Aorta (tissue), 5 donors: ENCODE measurements around the gene CELF5. TPM values are rescaled to one million over a fixed set of nuclear protein-coding genes. Genes with fewer than 3 reads are reported as not detected.
"Not testable (repeated sequence)": the region's sequence is repeated elsewhere in the genome, so short reads cannot be mapped to it uniquely, and the experiment has no call there.

Experiments
- ATAC-seq: fragments of 200-7000 bp; cut with Tn5 transposase; one replicate; pipeline ENCODE4 v1.9.1; 2022; ENCODE audit warnings: moderate library complexity; ENCODE audit not compliant: low FRiP score
- DNase-seq, 2 donors: peaks; one replicate each; pipeline ENCODE4 v3.0.0-alpha.2; 2020
- H3K27ac ChIP-seq, 2 donors: one replicate each; pipeline ENCODE4 v1.5.1; 2013; ENCODE audit warnings: low read length in 2 of 2, mild to moderate bottlenecking in 2 of 2, moderate library complexity in 2 of 2, control low read depth in 1 of 2, inconsistent platforms in 1 of 2, low read depth in 1 of 2
- H3K27me3 ChIP-seq, 2 donors: one replicate each; pipeline ENCODE4 v1.6.1; 2013; ENCODE audit warnings: control low read depth in 1 of 2, low read length in 1 of 2, mild to moderate bottlenecking in 1 of 2, moderate library complexity in 1 of 2; ENCODE audit not compliant: insufficient read depth in 2 of 2, control insufficient read depth in 1 of 2
- H3K36me3 ChIP-seq, 2 donors: one replicate each; pipeline ENCODE4 v1.6.1; 2013; ENCODE audit warnings: control low read depth in 1 of 2, low read length in 1 of 2, mild to moderate bottlenecking in 1 of 2; ENCODE audit not compliant: insufficient read depth in 2 of 2, control insufficient read depth in 1 of 2
- H3K4me1 ChIP-seq, 2 donors: one replicate each; pipeline ENCODE4 v1.6.1; 2013; ENCODE audit warnings: low read length in 2 of 2, control low read depth in 1 of 2, mild to moderate bottlenecking in 1 of 2, moderate library complexity in 1 of 2; ENCODE audit not compliant: insufficient read depth in 2 of 2, control insufficient read depth in 1 of 2
- H3K4me3 ChIP-seq, 2 donors: one replicate each; pipeline ENCODE4 v1.5.1; 2013; ENCODE audit warnings: low read length in 2 of 2, control low read depth in 1 of 2, mild to moderate bottlenecking in 1 of 2
- H3K9me3 ChIP-seq: one replicate; pipeline ENCODE4 v1.6.1; 2013; ENCODE audit warnings: mild to moderate bottlenecking, low read length; ENCODE audit not compliant: control insufficient read depth
- whole genome bisulfite sequencing, 2 donors: extraction: QIAGEN DNeasy Blood & Tissue Kit; methylation state at CpG; one replicate each; pipeline ENCODE4 v1.1.7; 2013; 5-methylcytosine and 5-hydroxymethylcytosine counted together
- intact Hi-C, 2 donors: fragments of 100-400 bp; cut with DNase I; formaldehyde crosslinking; loops; one replicate each; pipeline versions ENCODE4 v1.14.2 to v1.15.0; 2022
- polyA plus RNA-seq, 2 donors: library from polyadenylated mRNA; stranded (reverse); fragments of 200-250 nt; gene quantifications; one replicate each; pipeline ENCODE4 v1.2.3, GENCODE V29; 2013
- total RNA-seq, 2 donors: library from RNA; stranded (reverse); fragmentation: NEBNext Ultra II Directional; extraction: Animal tissue kit (Norgen Biotek cat#: 25700); gene quantifications; one replicate each; pipeline ENCODE4 v1.2.1, GENCODE V29; 2021
- donor health status: healthy with polysubstance abuse.
- donor health status: Bipolar disorder and iron deficiency.
- donor health status: DM: no; HTN: no; CAD: no.
- donor health status: DM: no; HTN: no; CAD: no.
- donor health status: DM: yes; HTN: yes; CAD: no.

Gene CELF5
- total and polyA plus RNA-seq, 4 donors = 0.08 TPM; not detected in 3

DNA sequence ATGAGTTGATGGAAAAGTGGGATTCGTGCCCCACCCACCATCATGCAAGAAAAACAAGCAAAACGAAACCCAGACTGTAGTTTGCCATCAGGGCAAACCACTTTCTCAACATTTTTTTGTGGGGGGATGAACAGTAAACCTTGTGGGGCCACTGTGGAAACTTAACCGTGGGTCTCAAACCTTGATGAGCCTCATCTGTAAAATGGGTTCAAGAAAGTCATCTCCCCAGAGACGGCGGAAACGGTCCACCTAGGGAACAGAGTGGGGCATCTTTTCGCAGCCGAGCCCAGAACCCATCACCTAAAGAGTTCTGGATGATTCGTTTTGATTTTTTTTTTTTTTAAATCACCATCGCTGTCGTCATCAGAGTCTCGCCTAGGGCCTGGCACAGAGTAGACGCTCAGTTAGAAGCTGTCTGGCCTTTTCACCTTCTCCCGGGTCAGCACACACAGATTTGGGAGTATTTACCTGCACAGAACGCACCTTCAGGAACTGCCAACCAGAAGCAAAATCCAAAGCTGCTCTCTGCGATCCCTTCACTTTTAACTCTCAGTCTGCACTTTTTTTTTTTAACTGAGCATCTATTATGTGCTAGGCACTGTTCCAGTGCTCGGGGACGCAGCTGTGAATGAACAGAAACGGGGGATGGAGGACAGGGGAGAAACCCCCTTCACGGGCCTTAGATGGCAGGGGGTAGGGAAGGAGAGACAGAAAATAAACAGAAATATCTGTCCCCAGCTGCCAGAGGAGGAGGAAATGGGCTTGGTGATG lies 69.8 kb downstream of the CELF5 start:
- no peaks in the 10 kb centered on the region for H3K4me1 ChIP-seq
- no peaks in the 10 kb centered on the region for H3K27me3 ChIP-seq
- 72 to 78% methylated on average over 20 of the region's 20 CpGs for WGBS, 2 donors
- H3K36me3 ChIP-seq = no peaks in the 10 kb centered on the region
- DNase-seq (no peak), ATAC-seq (no peak)
- no peak overlapping the region for H3K27ac ChIP-seq
- H3K4me3 ChIP-seq = no peak overlapping the region
- intact Hi-C loops = no loop called here
- no peaks in the 10 kb centered on the region for H3K9me3 ChIP-seq

DNA sequence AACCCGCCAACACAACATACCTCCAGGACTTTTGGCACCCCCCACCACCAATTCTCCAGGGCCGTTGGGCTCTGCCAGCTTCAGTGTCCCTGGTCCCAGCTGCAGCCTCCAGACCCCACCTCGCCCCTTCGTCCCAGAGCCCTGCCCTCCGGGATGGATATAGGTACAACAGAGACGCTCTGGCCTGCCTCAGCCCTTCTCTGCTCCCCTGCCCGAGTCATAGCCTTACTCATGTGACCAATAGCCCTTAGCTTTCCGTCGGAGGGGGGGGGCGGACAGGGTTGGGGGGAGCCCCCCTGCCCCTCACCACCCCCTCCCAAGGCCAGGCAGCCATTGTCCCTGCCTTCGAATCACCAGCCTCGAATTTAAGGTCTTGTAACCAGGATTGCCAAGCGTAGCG lies 71.1 kb downstream of the CELF5 start:
- WGBS, 2 donors = 39 to 52% methylated on average over 13 to 14 of the region's 14 CpGs

DNA sequence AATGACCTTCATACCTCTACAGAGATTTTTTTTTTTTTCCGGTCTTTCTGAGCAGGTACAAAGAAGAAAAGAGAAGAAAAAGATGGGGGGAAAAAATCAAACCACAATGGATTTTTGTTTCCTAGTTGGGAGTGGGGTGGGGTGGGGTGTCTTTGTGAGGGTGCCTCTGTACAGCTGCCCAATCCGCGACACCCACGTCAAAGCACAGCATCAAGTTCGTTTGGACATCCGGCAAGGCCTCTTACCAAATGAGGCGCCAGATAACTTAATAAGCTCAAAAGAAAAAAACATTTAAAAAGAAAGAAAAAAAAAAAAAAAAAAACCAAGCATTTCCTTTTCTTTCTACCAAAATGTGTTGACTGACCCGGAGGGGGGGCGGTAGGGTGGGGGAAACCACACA lies 71.6 kb downstream of the CELF5 start:
- H3K27ac ChIP-seq = no peak overlapping the region
- H3K27me3 ChIP-seq = no peaks in the 10 kb centered on the region

More for the DNA sequence above, 71.1 kb downstream of the CELF5 start:
- ATAC-seq = no peak
- Histone ChIP-seq H3K27me3 (no peaks in the 10 kb centered on the region), H3K36me3 (no peaks in the 10 kb centered on the region), H3K9me3 (no peaks in the 10 kb centered on the region), H3K27ac (no peak overlapping the region), H3K4me3 (no peak overlapping the region), H3K4me1 (no peaks in the 10 kb centered on the region)
- intact Hi-C loops = no loop called here
- no peak for DNase-seq

DNA sequence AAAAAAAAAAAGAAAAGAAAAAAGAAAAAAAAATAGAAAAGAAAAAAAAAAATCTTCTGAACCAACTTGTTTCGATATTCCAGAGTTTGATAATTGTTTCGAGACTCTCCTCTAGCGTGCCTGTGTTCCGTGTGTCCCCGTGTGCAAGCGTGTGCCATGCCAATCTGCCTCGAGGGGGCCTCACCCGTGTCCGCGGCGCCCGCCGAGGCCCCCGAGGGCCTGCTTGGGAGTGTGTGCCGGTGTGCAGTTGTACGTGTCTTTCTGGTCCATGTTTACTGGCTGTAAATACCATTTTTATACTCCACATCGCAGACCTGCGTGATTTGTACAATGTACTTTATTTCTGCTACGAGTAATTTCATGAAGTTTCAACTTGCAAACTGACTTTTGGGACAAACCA lies 72.0 kb downstream of the CELF5 start:
- intact Hi-C loops = no loop called here
- H3K9me3 ChIP-seq = no peaks in the 10 kb centered on the region
- ATAC-seq = no peak
- no peak for DNase-seq
- no peak overlapping the region for H3K4me3 ChIP-seq
- H3K27ac ChIP-seq = no peak overlapping the region
- H3K27me3 ChIP-seq = no peaks in the 10 kb centered on the region
- 88% methylated on average over 19 of the region's 19 CpGs for WGBS, 2 donors
- no peaks in the 10 kb centered on the region for H3K36me3 ChIP-seq
- H3K4me1 ChIP-seq = no peaks in the 10 kb centered on the region

More for the DNA sequence above, 71.6 kb downstream of the CELF5 start:
- WGBS, 2 donors = 65 to 81% methylated on average over 9 of the region's 9 CpGs
- no peaks in the 10 kb centered on the region for H3K9me3 ChIP-seq
- no peak for DNase-seq
- no peak overlapping the region for H3K4me3 ChIP-seq
- intact Hi-C loops = no loop called here
- no peaks in the 10 kb centered on the region for H3K36me3 ChIP-seq
- no peak for ATAC-seq
- no peaks in the 10 kb centered on the region for H3K4me1 ChIP-seq

DNA sequence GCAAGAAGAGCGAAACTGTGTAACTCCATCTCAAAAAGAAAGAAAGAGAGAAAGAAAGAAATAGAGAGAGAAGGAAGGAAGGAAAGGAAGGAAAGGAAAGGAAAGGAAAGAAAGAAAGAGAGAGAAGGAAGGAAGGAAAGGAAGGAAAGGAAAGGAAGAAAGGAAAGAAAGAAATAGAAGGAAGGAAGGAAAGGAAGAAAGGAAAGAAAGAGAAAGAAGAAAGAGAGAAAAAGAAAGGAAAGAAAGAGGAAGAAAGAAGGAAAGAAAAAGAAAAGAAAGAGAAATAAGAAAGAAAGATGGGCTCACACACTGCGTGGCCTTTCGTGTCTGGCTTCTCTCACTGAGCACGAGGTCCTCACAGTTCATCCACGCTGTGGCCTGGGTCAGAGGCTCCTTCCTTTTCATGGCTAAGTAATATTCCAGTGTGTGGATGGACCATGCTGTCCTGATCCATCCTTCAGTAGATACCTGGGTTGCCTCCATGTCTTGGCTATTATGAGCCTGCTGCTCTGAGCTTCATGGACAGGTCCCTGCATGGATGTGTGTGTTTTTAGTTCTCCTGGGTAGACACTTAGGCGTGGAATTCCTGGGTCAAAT lies 74.5 kb downstream of the CELF5 start:
- peaks cover 4% of the 10 kb centered on the region for H3K9me3 ChIP-seq
- H3K4me3 ChIP-seq = no peak overlapping the region
- DNase-seq = no peak
- no peak for ATAC-seq
- no peaks in the 10 kb centered on the region for H3K4me1 ChIP-seq
- WGBS, 2 donors = 79 to 80% methylated on average over 6 of the region's 6 CpGs
- no peaks in the 10 kb centered on the region for H3K36me3 ChIP-seq
- intact Hi-C loops = no loop called here
- no peaks in the 10 kb centered on the region for H3K27me3 ChIP-seq
- H3K27ac ChIP-seq = no peak overlapping the region

DNA sequence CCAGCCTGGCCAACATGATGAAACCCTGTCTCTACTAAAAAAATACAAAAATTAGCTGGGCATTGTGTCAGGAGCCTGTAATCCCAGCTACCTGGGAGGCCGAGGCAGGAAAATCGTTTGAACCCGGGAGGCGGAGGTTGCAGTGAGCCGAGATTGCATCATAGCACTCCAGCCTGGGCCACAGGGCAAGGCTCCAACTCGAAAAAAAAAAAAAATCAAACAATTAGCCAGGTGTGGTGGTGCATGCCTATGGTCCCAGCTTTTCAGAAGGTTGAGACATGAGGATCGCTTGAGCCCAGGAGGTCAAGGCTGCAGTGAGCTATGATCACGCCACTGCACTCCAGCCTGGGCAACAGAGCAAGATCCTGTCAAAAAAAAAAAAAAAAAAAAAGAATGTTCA lies 76.1 kb downstream of the CELF5 start:
- H3K36me3 ChIP-seq, H3K27ac ChIP-seq, H3K4me1 ChIP-seq, DNase-seq, H3K4me3 ChIP-seq, ATAC-seq, H3K27me3 ChIP-seq, H3K9me3 ChIP-seq: not testable (repeated sequence)
- intact Hi-C loops = loop anchor here (10.0 kb wide), 2 partner anchors 314 to 424 kb away; no protein-coding TSS in a partner anchor
- 53 to 65% methylated on average over 8 of the region's 8 CpGs for WGBS, 2 donors

DNA sequence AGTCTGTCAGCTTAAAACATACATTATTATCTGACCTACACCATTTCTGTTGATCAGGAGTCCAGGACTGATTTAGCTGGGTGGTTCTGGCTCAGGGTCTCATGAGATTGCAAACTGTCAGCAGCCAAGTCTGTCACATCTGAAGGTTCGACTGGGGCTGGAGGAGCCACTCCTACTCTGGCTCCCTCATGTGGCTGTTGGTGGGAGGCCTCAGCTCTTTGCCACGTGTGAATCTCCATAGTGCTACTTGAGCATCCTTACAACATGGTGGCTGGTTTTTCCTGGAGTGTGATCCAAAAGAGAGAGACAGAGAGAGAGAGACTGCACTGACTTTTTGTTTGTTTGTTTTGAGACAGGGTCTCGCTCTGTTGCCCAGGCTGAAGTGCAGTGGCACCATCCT lies 78.3 kb downstream of the CELF5 start:
- Histone ChIP-seq H3K27me3 (no peaks in the 10 kb centered on the region), H3K27ac (no peak overlapping the region), H3K36me3 (no peaks in the 10 kb centered on the region), H3K4me1 (no peaks in the 10 kb centered on the region), H3K4me3 (no peak overlapping the region), H3K9me3 (peaks cover 4% of the 10 kb centered on the region)
- DNase-seq (no peak), ATAC-seq (no peak)
- WGBS, 2 donors = 56 to 68% methylated on average over 3 of the region's 3 CpGs
- intact Hi-C loops = loop anchor here (10.0 kb wide), 2 partner anchors 312 to 422 kb away; no protein-coding TSS in a partner anchor

DNA sequence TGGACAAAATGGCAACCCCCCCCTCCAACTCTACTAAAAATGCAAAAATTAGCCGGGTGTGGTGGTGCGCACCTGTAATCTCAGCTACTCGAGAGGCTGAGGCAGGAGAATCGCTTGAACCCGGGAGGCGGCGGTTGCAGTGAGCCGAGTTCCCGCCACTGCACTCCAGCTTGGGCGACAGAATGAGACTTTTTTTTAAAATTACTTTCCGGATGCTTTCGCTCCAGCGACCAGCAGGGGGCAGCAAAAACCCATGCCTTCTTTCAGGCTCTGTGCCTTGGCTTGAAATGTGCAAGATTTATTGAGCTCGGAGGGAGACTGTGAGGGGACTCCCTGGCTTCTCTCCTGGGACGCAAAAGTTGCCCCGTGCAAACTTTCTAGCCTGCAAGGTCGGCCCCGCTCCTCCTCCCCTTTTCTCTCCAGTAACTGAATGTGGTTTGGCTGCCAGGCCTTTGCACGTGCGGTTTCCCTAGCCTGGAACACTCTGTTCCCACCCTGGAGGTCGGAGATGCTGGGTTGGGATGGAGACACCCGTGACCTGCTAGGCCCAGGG lies 80.5 kb downstream of the CELF5 start:
- DNase-seq (peak; percentile 77 to 93), ATAC-seq (peak; percentile 78)
- Histone ChIP-seq H3K4me3 (no peak overlapping the region), H3K27me3 (peaks cover 0 to 1% of the 10 kb centered on the region in 2 donors), H3K36me3 (no peaks in the 10 kb centered on the region), H3K27ac (no peak overlapping the region), H3K9me3 (peaks cover 5% of the 10 kb centered on the region), H3K4me1 (no peaks in the 10 kb centered on the region)
- intact Hi-C loops = loop anchor here (10.0 kb wide), 2 partner anchors 310 to 420 kb away; no protein-coding TSS in a partner anchor
- 2 to 4% methylated on average over 22 of the region's 22 CpGs for WGBS, 2 donors
